Measurements from ENCODE around the gene COL18A1. TPM values are rescaled to one million over a fixed set of nuclear protein-coding genes. Genes with fewer than 3 reads are reported as not detected.

Gene COL18A1
- total RNA-seq: 10 to 100 TPM; 12.3 to 22.3 (median 12.7) TPM
- 6.1 TPM for total RNA-seq (2013)

GRCh38 chr21:45404730-45405270 is at the start of gene COL18A1:
Gene COL18A1 (plus strand): TSS chr21:45405165. CDS start chr21:45405231, 66 bp downstream.
- H3K9me3 Mint-ChIP-seq: peaks cover 0 to 5% of the 10 kb centered on the region in 2 donors
- Histone ChIP-seq H3K27ac (ENCODE audit: low read length) (no peak within 1 kb of the TSS), H3K4me3 (ENCODE audit: low read length) (peak within 1 kb of the TSS; percentile 14)

GRCh38 chr21:45355573-45355972 is 49.4 kb upstream of the COL18A1 start:
- Mint-ChIP-seq H3K27ac (no peak overlapping the region), H3K27me3 (ENCODE audit: low read depth in 2 of 2) (peaks cover 3 to 33% of the 10 kb centered on the region in 2 donors), H3K36me3 (no peaks in the 10 kb centered on the region), H3K4me1 (no peaks in the 10 kb centered on the region), H3K9me3 (no peaks in the 10 kb centered on the region), H3K4me3 (no peak overlapping the region)
- Histone ChIP-seq H3K27ac (ENCODE audit: low read length) (no peak overlapping the region), H3K4me1 (ENCODE audit: control insufficient read depth, insufficient read depth, low read length) (peaks cover 5% of the 10 kb centered on the region), H3K4me3 (ENCODE audit: low read length) (no peak overlapping the region), H3K9me3 (ENCODE audit: control insufficient read depth, insufficient read depth, low read length) (no peaks in the 10 kb centered on the region), H3K27me3 (ENCODE audit: control insufficient read depth, insufficient read depth, low read length) (no peaks in the 10 kb centered on the region), H3K36me3 (ENCODE audit: control insufficient read depth, insufficient read depth, low read length) (no peaks in the 10 kb centered on the region)
- ATAC-seq (no peak), DNase-seq (no peak)
- intact Hi-C loops (cut with micrococcal nuclease): no loop called here
- WGBS (ENCODE audit: insufficient coverage): 18% methylated on average over 13 of the region's 14 CpGs
- no peak for TF ChIP-seq CTCF (IDR thresholded peaks at IDR 0.05)

More at GRCh38 chr21:45404730-45405270, at the start of gene COL18A1:
- no peaks in the 10 kb centered on the region for H3K36me3 ChIP-seq (ENCODE audit: control insufficient read depth, insufficient read depth, low read length)
- WGBS (ENCODE audit: insufficient coverage): under 1% methylated on average over 69 of the region's 69 CpGs
- no peaks in the 10 kb centered on the region for H3K9me3 ChIP-seq (ENCODE audit: control insufficient read depth, insufficient read depth, low read length)
- Mint-ChIP-seq H3K27ac (peak within 1 kb of the TSS in 1 of 2 donors; percentile 68), H3K36me3 (peaks cover 10% of the 10 kb centered on the region), H3K4me3 (peak within 1 kb of the TSS; percentile 87), H3K27me3 (ENCODE audit: low read depth in 2 of 2) (peaks cover 52 to 54% of the 10 kb centered on the region in 2 donors), H3K4me1 (peaks cover 13 to 19% of the 10 kb centered on the region in 2 donors)
- peaks cover 8% of the 10 kb centered on the region for H3K4me1 ChIP-seq (ENCODE audit: control insufficient read depth, insufficient read depth, low read length)
- TF ChIP-seq CTCF (IDR thresholded peaks at IDR 0.05): no peak
- peaks cover 35% of the 10 kb centered on the region for H3K27me3 ChIP-seq (ENCODE audit: control insufficient read depth, insufficient read depth, low read length)
- ATAC-seq: peak; percentile 28 to 72 (median 61)
- peak in 1 of 2 donors; percentile 51 for DNase-seq
- intact Hi-C loops (cut with micrococcal nuclease): no loop called here

- no peaks in the 10 kb centered on the region for H3K36me3 Mint-ChIP-seq
- Histone ChIP-seq H3K4me1 (ENCODE audit: control insufficient read depth, insufficient read depth, low read length) (peaks cover 5% of the 10 kb centered on the region), H3K36me3 (ENCODE audit: control insufficient read depth, insufficient read depth, low read length) (no peaks in the 10 kb centered on the region), H3K27me3 (ENCODE audit: control insufficient read depth, insufficient read depth, low read length) (no peaks in the 10 kb centered on the region), H3K4me3 (ENCODE audit: low read length) (no peak overlapping the region), H3K9me3 (ENCODE audit: control insufficient read depth, insufficient read depth, low read length) (no peaks in the 10 kb centered on the region), H3K27ac (ENCODE audit: low read length) (no peak overlapping the region)
- intact Hi-C loops (cut with micrococcal nuclease): no loop called here
- no peak overlapping the region for H3K4me3 Mint-ChIP-seq
- DNase-seq: no peak
- H3K27me3 Mint-ChIP-seq (ENCODE audit: low read depth in 2 of 2): peaks cover 3 to 33% of the 10 kb centered on the region in 2 donors
- H3K4me1 Mint-ChIP-seq: no peaks in the 10 kb centered on the region
- no peak overlapping the region for H3K27ac Mint-ChIP-seq
- WGBS (ENCODE audit: insufficient coverage): 85% methylated on average over 10 of the region's 10 CpGs
- no peak for ATAC-seq
- H3K9me3 Mint-ChIP-seq: no peaks in the 10 kb centered on the region
- no peak for TF ChIP-seq CTCF (IDR thresholded peaks at IDR 0.05)
Measured at GRCh38 chr21:45356251-45356650, 48.7 kb upstream of the COL18A1 start.
